HG03558 (cell line): ENCODE data around the gene ANK3.
"Not testable (repeated sequence)": the region's sequence is repeated elsewhere in the genome, so short reads cannot be mapped to it uniquely, and the experiment has no call there.

Experiments used
- ATAC-seq: cut with Tn5 transposase; IDR thresholded peaks from one replicate; pipeline ENCODE4 v1.9.1; 2021; ENCODE audit warnings: moderate number of reproducible peaks; ENCODE audit not compliant: unreplicated experiment; ENCODE audit errors: extremely low read depth

The ANK3 gene

GRCh38 chr10:60048091-60048501, 341.6 kb downstream of the ANK3 start:
- no peak for ATAC-seq

- no peak for ATAC-seq
These were observed 344.1 kb downstream of the ANK3 start for GRCh38 chr10:60045571-60045970.

GRCh38 chr10:60044971-60045370, 344.7 kb downstream of the ANK3 start:
- no peak for ATAC-seq

GRCh38 chr10:60044242-60044641, 345.4 kb downstream of the ANK3 start:
- ATAC-seq: no peak

- no peak for ATAC-seq
These were observed 346.0 kb downstream of the ANK3 start for GRCh38 chr10:60043561-60044241.

GRCh38 chr10:60042914-60043313, 346.8 kb downstream of the ANK3 start:
- ATAC-seq: no peak

- ATAC-seq: no peak
These were observed 347.4 kb downstream of the ANK3 start for GRCh38 chr10:60042262-60042661.

- ATAC-seq: no peak
These were observed 348.1 kb downstream of the ANK3 start for GRCh38 chr10:60041489-60042133.

- ATAC-seq: no peak
These were observed 349.5 kb downstream of the ANK3 start for GRCh38 chr10:60040014-60040662.

- ATAC-seq: no peak
These were observed 353.7 kb downstream of the ANK3 start for GRCh38 chr10:60035984-60036383.

GRCh38 chr10:60035375-60035774, 354.3 kb downstream of the ANK3 start:
- ATAC-seq: not testable (repeated sequence)

GRCh38 chr10:60032723-60033122, 357.0 kb downstream of the ANK3 start:
- ATAC-seq: no peak

- ATAC-seq: peak; percentile 51
These were observed 358.0 kb downstream of the ANK3 start for GRCh38 chr10:60031664-60032063.

- no peak for ATAC-seq
These were observed 358.5 kb downstream of the ANK3 start for GRCh38 chr10:60031183-60031582.

GRCh38 chr10:60029475-60029874, 360.2 kb downstream of the ANK3 start:
- ATAC-seq: no peak

- no peak for ATAC-seq
These were observed 361.6 kb downstream of the ANK3 start for GRCh38 chr10:60028081-60028480.

GRCh38 chr10:60025279-60025678, 364.4 kb downstream of the ANK3 start:
- ATAC-seq: no peak

GRCh38 chr10:60024506-60024905, 365.2 kb downstream of the ANK3 start:
- ATAC-seq: no peak

- no peak for ATAC-seq
These were observed 366.4 kb downstream of the ANK3 start for GRCh38 chr10:60023155-60023877.

GRCh38 chr10:60021361-60021760, 368.3 kb downstream of the ANK3 start:
- ATAC-seq: no peak

GRCh38 chr10:60016794-60017193, 372.9 kb downstream of the ANK3 start:
- no peak for ATAC-seq
